A549 treated with CpdA at 1 μM for 4 hours (cell line): ENCODE results near the gene DDRGK1. TPM values are rescaled to one million over a fixed set of nuclear protein-coding genes. Genes with fewer than 3 reads are reported as not detected.

Experiments
- total RNA-seq: library from RNA; stranded (reverse); fragments of 200-300 nt; extraction: Qiagen RNA extraction; gene quantifications from 5 replicates; pipeline ENCODE4 v1.2.3, GENCODE V29; 2022; ENCODE audit warnings: low read depth

The DDRGK1 gene
- 75.9 to 100 TPM (median 94.3 TPM) in 5 replicates for total RNA-seq

DNA sequence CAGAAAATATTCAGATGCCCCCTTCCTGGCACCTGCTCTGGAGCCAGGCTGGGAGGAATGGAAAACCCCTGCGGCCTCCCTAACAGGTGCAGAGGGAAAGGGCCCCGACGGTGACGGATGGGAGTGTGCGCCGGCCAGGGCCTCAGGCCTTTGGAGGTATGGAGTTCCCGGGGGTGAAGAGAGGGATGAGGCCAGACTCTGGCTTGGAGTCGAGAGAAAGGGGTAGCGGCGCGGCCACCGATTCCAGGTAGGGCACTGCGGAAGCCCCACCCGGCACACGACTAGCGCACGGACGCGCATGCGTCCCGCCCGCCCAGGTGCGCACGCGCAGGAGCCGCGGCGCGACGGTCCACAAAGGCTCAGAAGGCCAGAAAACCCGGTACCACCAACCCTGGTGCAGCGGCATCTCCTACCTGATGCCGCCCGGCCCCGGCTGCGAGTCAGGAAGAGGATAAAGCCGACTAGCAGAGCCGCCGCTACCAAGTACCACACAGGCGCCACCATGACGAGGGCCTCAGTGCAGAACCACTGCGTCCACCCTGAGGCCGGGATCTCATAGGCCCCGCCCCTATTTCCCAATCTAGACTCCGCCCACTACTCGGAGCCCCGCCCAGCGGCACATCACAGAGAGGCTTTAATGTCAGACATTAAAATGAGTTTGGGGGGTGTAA, at the start of gene DDRGK1:
Gene DDRGK1, minus strand, starts transcription at position 559 of the 671 bp plus-strand sequence. Its CDS starts 55 bp downstream, at position 504.

DNA sequence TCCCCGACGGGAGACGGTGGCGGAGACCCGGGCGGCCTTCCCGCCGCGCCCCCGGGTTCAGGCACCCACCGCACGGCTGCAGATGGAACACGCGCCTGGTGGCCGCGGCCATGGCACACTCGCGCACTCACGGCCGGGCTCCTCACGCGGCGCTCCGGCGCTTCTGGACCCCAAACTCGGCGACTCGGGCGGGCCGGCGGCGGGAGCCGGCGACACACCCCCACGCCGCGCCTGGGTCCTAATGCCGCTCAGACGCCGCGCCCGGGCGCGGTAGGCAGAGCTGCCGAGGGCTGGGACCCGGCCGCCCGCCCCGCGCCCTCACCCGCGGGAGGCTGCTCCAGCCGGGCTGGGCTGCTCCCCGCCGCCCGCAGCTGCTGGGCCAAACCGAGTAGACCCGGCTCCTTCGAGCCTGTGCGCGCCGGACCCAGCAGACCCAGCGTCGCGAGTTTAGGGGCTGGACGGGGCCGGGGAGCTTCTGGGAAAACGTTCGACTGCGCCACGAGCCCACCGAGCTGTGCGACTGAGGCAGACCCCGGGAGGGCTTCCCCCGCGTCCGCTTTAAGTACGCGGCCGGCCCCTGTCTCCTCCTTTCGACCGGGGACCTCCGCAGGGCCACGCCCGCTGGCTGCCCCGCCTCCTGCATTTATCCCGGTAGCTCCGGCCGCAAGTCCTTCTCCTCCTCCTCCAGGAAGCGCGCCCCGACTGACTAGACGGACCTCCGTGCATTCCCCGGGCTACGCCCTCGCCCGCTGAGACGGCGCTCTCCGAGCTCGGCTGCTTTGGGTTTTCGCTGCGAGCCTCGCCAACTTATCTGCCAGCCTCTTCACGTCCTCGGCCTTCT, 34.8 kb upstream of the DDRGK1 start, which contains the start of gene SLC4A11:
Gene SLC4A11, minus strand, starts transcription at position 165 of the 841 bp plus-strand sequence. Its CDS starts 53 bp downstream, at position 112.

GRCh38 chr20:3209257-3209945, 4.9 kb upstream of the DDRGK1 start, which contains the start of gene ITPA:
Gene ITPA (plus strand): TSS chr20:3209498. CDS start chr20:3209552, 54 bp downstream.

GRCh38 chr20:3172933-3173609, 31.4 kb downstream of the DDRGK1 start, which contains the start of gene LZTS3:
Gene LZTS3 (minus strand): TSS chr20:3173549. CDS start chr20:3167163, 6,386 bp downstream.

Other genes starting within 250 kb of the DDRGK1 start
- gene GNRH2, start 161.1 kb downstream of the DDRGK1 start, total RNA-seq, result 0.15 to 0.37 TPM (median 0.20 TPM) in 3 of 5 replicates, not detected in the others
- 106 to 168 TPM (median 150 TPM) in 5 replicates for gene MRPS26, start 158.6 kb downstream of the DDRGK1 start, total RNA-seq
- not detected in 5 replicates for gene OXT, start 133.1 kb downstream of the DDRGK1 start, total RNA-seq
- not detected in 5 replicates for gene AVP, start 120.0 kb downstream of the DDRGK1 start, total RNA-seq
- gene FASTKD5, start 44.8 kb downstream of the DDRGK1 start, total RNA-seq, result 43.5 to 49.0 TPM (median 44.1 TPM) in 5 replicates
- gene UBOX5, start 44.8 kb downstream of the DDRGK1 start, total RNA-seq, result 2.9 to 4.0 TPM (median 3.6 TPM) in 5 replicates
- 2.5 to 2.9 TPM (median 2.7 TPM) in 5 replicates for gene LZTS3, start 31.1 kb downstream of the DDRGK1 start, total RNA-seq
- gene ITPA, start 4.8 kb upstream of the DDRGK1 start, total RNA-seq, result 122 to 136 TPM (median 128 TPM) in 5 replicates
- gene SLC4A11, start 34.5 kb upstream of the DDRGK1 start, total RNA-seq, result 4.0 to 5.8 TPM (median 5.3 TPM) in 5 replicates
- gene DNAAF9, start 203.0 kb upstream of the DDRGK1 start, total RNA-seq, result 3.7 to 5.6 TPM (median 4.7 TPM) in 5 replicates